Measurements from ENCODE around the gene CAV1.

The CAV1 gene

DNA sequence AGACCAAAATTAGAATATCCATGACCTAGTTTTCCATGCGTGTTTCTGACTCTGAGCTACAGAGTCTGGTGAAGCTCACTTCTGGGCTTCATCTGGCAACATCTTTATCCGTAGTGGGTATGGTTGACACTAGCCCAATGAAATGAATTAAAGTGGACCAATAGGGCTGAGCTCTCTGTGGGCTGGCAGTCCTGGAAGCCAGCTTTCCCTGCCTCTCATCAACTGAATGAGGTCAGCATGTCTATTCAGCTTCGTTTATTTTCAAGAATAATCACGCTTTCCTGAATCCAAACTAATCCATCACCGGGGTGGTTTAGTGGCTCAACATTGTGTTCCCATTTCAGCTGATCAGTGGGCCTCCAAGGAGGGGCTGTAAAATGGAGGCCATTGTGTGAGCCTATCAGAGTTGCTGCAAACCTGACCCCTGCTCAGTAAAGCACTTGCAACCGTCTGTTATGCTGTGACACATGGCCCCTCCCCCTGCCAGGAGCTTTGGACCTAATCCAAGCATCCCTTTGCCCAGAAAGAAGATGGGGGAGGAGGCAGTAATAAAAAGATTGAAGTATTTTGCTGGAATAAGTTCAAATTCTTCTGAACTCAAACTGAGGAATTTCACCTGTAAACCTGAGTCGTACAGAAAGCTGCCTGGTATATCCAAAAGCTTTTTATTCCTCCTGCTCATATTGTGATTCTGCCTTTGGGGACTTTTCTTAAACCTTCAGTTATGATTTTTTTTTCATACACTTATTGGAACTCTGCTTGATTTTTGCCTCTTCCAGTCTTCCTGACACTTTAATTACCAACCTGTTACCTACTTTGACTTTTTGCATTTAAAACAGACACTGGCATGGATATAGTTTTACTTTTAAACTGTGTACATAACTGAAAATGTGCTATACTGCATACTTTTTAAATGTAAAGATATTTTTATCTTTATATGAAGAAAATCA is 35.5 kb downstream of the CAV1 start:
- DNase-seq, result no peak

DNA sequence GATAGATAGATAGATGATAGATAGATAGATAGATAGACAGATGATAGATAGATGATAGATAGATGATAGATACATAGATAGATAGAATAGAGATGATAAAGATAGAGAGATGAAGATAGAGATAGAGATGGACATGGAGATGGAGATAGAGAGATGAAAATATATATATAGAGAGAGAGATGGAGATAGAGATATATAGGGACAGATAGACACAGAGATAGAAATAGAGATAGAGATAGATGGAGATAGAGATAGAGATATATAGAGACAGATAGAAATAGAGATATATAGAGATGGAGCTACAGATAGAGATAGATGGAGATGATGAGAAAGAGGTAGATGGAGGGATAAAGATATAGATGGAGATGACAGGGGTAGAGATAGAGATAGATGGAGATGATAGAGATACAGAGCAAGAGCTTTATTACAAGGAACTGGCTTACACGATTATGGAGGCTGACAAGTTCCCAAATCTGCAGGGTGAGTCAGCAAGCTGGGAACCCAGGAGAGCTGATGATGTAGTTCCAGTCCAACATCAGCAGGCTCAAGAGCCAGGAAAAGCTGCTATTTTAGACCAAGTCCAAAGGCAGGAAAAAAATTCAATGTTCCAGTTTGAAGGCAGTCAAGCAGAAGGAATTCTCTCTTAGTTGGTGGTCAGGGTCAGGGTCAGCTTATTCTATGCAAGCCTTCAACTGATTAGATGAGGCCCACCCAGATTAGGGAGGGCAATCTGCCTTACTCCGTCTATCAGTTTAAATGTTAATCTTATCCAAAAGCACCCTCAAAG is 37.1 kb downstream of the CAV1 start:
- no peak for DNase-seq

DNA sequence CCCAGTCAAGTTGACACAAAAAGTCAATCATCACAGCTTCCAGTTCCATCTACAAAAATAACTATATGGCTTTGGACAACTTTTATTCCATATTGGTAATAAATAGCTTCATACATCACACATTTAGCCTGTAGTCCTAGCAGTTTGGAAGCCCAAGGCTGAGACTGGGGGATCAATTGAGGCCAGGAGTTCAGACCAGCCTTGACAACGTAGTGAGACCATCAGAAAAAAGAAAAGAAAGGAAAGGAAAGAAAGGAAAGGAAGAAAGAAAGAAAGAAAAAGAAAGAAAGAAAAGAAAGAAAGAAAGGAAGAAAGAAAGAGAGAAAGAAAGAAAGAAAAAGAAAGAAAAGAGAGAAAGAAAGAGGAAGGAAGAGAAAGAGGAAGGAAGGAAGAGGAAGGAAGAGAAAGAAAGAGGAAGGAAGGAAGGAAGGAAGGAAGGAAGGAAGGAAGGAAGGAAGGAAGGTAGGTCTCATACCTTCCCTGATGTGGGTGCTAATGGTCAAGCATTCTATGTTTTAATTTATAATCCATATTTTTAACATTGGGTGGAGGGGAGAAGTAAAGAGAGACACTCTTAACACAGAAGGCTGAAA is 37.8 kb downstream of the CAV1 start:
- DNase-seq, result no peak

DNA sequence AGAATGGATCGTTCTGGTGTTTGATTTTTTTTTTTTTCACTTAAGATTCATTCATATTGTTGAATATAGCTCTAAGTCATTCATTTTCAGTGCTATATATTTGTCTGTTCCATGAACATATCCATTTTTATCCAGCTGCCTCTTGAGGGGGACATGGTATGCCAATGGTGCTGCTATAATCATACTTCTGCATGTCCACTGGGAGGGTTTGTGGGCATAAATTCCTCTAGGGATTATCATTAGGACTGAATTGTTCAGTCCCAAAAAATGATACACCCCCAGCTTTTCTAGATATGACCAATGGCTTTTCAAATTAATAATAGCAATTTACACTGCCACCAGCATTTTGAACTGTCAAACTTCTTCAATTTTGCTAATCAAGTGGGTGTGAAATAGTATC is 41.1 kb downstream of the CAV1 start:
- no peak for DNase-seq

DNA sequence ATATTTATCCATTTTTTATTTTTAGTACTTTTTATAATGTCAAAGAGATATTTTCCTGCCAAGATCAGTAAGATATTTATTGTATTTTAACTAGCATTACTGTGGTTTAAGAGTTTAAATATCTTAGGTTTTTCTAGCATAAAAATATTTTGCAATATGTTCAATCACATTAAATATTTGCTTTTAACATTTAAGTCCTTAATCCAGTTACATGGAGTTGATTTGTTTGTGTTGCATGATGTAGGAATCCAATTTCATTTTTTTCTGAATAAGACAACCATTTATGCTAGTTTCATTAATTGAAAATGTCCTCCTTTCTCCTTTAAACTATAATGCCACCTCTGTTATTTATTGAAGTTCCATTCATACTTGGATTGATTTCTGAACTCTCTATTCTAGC is 41.8 kb downstream of the CAV1 start:
- DNase-seq, result no peak

DNA sequence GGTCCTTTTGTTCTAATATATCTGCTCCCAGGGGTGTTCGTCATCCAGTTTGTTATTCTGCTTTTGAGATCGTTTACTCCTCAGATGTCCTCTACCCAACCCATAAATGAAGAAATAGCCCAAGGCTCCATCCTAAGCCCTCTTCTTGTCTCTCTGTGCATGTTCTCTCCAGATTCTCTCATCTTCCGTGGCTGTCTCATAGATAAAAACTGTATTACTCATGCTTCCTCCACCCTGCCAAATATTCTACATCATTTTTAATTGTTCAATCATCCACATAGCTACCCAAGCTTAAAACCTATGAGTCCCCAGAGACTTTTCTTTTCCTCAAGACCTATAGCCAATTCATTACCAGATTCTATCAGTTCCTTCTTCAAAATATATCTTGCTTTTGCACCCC is 44.9 kb downstream of the CAV1 start:
- DNase-seq, result no peak

DNA sequence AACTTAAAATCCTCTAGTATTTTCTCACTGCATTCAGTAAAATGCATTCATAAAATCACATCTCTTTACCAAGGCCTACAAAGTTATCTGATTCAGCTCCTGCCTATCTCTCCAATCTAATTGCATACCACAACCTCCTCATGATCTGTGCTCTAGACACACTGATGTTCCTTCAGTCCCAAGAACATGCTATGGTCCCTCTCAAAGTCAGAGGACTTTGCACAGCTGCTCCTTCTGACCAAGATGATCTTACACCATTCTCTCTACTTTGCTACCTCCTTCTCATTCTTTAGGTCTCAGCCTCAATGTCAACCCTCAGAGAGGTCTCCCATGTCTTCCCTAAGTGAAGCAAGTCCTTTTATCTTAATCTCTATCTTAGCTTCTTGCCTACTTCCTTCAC is 45.5 kb downstream of the CAV1 start:
- DNase-seq, result no peak

DNA sequence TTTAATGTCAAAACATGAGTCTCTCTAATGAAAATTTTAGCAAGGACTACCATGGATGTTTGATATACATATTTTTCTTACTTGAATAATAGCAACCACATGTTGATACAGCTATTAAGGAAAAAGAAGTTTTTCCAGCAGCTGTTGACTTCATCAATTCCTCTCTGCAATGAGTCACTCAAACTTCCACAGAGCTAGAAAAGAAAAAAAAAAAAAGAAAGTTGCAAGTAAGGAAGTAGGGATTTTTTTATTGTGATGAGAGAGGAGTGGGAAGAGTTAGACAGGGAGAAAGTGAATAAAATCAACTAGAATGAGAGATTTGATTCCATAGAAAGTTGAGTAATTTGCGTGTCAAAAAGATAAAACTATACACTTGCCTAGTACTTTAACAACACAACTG is 46.2 kb downstream of the CAV1 start:
- no peak for DNase-seq

DNA sequence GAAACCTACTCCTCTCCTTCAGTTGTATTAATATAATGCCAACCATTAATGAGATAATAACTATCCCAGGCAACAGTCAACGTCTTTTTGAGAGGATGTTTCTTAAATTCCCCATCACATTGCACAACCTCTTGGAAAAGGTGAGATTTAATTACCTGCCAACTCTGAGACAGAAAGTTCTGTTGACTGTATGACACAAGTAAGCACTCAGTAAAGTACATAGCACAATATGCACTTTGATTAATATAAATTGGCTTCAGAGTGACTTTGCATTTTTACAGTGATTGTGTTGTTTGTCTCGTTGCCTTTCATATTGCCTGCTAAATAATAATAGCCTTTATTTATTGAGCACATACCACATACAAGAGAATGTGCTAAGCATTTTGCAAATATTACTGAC is 46.7 kb downstream of the CAV1 start:
- DNase-seq, result no peak

DNA sequence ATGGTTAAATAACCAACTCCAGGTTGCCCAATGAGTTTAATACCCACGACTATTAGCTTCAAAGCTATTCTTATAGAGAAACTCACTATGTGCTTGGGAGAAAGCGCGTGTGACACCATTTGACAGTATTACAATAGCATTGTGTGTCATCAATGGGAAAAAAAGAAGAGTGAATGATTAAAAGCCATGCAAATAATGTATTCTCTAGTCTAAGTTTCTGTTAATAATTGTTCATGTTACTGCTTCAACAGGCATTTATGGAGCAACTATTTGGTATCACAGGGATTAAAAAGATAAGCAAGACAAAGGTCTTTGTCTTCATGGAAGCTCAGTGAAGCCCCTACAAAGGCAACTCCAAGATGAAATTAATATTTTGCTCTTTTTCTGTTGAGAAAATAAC is 47.2 kb downstream of the CAV1 start:
- DNase-seq, result no peak

DNA sequence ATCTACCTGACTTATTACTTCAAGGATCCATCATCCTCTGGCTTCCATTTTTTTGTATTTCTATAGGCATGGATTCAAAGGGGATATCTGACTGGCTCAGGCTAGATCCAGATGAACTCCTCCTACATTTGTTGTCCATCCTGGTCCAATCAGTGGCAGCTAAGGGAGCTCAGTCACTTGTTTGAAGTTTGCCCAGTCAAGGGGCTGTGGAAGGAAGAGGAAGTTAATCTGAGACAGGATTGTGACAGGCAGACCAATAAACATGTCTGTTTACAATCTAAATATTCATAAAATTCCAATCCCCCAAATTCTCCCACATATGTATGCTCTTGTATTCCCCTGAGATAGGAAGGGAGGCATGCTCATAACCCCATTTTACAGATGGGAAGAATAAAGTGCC is 48.7 kb downstream of the CAV1 start:
- no peak for DNase-seq

DNA sequence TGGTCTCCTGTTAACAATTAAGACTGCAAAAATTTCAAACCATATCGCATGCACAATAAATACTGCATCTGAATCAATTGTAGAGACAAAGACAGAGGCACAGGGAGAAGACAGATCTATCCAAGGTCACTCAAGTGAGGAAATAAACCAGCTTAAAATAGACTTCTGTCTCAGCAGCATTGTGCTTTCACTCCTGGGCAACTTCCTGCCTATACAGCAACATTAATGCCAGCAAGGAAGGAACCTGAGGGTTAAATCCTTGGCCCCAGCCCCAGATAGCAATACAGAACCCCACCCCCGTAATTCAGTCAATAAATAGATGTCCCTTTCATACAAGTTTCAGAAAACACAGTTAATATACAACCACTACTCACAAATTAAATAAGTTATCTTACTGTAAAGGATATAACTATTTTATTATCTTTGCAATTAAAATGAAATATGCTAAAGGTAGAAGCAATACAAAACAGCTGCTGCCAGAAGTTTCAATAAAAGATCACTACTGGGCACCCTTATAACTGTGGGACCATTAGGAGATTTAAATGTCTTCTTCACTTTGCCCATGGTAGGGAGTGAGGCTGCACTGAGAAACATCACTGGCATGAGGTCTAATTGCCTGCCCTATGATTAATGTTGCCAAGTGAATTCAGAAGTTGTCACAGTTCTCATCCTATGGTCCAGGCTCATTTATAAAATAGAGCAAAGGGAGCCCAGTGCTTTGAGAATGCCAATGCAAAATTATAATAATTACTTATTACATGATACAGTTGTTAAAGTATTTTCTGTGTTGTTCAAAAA is 49.4 kb downstream of the CAV1 start:
- no peak for DNase-seq

DNA sequence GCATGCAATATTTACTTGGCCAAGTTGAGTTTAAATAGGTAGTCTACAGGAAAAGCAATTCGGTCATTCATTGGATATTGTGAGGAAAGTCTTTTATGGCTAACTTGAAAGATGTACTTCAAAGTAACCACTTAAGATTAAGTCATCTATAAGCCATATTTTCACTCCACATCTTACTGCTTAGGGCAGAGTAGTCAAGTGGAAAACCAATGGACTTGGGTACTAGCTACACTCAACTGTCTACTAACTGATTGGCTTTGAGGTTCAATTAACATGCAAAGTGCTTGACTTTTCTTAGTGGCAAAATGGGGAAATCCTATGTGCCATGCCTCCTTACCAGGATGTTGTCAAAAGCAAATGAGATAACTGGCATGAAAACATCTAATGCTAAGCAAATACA is 51.0 kb downstream of the CAV1 start:
- no peak for DNase-seq

DNA sequence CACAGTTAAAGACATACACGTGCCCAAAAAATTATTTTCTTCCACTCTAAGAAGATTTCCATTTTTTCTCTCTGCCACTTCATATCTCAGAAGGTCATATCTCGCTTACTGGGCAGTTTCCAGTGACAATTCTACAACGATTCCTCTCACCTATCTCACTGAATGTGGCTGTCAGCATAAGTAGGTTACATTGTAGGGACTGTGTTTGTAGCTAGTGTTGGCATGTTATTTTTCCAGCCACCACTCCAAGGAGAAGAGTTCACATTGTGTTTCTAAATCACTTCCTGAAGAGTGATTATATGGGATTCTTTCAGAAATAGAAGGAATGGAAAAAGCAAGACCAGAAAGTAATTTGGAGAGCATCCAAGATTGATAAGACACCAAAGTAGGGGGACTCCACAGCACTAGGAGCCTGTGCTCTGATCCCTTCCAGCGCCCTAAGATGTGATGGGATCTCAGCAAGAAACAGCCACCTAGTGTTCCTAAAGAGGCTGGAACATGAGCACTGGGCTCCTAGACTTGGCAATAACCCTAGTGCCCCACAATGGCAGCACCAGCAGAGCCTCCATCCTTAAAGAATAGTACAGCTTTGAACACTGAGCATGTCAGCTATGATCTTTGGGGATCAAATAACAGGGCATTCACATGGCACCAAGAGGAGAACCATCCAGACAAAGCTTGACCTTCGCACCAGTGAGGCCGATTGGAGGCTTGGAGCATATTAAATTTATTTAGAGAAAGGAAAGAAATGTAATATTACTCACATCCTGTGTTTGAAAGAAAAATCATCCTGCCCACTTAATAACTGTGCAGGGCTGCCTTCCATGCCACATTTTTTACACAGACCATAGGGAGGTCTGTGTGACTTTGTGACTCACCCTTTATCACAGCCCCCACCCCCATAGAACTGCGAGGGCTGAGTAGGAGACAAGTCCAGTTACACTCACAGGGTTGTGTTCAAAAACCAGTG is 51.8 kb downstream of the CAV1 start:
- DNase-seq, result no peak

DNA sequence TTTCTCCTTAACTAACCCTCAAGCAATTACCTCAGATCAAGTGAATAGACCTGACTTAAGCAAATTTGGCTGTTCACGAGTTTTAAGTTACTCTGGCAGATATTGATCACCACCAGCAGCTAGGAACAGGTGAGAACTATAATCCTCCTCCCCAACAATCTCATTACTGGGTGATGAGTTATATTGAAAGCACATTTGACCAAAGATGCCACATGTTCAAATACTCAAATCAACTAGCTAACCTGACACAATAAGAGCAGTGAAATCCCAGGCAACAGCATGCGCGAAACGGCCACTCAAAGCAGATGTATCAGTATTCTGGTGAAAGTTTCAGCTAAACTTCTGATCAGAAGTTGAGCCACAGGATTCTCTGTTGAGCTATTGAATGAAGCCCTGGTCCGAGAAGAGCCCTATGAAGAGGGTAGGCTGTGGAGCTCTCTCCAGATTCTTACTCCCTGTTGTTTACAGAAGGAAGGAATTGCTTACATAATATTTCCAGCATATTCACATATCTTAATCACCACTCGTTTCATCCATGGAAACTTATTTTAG is 52.6 kb downstream of the CAV1 start:
- no peak for DNase-seq

DNA sequence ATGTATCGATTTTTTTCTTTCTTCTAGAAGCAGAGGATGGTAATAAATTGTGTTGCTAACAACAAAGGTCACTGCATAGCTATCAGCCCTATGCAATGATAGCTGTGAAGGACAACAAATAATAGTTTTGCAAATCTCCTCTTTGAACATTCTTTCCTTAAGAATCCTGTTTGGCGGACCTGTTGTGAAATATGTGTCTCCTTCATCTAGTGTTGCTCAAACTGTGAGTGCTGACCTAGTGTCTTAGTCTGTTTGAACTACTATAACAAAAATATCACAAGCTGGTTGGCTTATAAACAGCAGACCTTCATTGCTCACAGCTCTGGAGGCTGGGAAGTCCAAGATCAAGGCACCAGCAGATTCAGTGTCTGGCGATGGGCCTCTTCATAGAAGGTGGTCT is 53.7 kb downstream of the CAV1 start:
- DNase-seq, result no peak

DNA sequence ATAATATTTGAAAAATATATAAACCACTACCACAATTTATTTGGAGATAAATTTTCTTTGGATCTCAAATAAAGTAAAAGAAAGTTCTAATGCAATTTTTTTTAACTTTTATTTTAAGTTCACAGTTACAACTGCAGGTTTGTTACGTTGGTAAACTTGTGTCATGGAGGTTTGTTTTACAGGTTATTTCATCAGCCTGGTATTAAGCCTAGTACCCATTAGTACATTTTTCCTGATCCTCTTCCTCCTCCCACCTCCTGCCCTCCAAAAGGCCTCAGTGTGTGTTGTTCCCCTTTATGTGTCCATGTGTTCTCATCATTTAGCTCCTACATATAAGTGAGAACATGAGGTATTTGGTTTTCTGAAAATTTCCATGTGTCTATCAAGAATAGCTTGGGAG is 54.5 kb downstream of the CAV1 start:
- DNase-seq, result no peak

DNA sequence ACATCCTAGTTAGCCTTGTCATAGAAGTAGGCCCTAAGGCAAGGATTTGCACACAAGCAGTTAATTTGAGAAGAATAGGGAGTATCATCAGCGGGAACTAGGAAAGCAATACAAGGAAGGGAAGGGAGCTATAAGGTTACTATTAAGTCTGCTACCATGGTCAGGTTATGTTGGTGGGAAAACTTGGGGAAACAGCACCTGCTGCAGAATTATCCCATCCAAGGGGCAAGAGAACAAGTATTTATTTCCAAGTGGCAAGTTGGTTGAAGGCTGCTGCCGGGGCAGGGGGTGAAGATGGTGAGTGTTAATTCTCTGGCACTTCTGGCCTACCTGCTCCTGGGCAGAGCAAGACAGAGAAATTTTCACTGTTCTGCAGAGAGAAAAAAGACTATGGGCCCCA is 55.0 kb downstream of the CAV1 start:
- no peak for DNase-seq

DNA sequence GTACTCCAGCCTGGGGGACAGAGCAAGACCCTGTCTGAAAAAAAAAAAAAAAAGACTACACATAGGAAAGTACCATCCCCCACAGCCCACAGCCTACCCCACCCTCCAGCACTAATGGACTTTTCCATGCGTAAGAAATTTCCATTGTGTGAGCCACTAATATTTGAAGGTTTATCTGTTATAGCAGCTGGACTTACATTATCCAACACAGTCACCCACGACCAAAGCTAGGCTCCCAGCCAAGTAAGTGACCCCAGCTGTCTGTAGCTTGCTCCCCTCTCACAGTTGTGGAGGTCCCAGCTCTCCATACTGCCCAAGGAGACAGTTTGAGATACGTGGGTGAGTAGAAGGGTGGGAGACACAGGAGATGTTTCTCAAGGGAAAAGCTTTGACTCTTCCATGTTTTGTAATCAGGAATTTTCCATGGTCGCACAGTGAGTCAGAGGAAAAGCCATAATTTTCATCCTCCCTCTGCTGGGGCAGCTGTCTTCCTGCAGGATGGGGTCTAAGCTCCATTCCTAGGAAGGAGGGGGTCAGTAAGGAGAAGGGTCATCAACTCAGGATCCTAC is 57.4 kb downstream of the CAV1 start:
- no peak for DNase-seq

DNA sequence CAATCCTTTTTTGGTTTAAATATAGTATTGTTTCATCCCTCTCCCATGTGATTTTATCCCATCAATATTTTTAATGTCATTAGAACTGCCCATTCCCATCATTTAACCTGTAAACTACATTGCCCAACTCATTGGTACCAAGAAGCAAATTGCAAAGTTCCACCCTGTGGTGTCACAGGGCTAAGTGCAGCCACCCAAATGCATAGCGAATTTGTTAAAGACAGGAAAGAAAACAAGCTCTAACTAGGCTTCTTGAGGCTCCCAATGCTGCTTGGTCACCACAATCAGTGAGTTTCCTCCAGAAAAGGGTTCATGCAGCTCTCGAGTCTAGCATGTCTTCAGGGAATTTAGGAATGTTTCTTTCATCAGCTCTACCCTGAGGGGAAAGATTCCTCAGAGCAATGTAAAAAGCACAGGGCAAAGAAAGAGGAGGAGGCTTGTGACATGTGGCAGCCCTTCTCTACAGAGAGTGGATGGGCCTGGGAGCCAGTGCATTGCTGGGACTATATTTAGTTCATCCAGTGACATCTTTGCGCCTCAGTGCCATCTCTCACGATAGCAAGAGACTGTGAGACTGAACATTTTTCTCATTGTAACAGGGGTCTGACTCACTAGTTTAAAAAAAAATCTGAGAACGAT is 58.1 kb downstream of the CAV1 start:
- no peak for DNase-seq

DNA sequence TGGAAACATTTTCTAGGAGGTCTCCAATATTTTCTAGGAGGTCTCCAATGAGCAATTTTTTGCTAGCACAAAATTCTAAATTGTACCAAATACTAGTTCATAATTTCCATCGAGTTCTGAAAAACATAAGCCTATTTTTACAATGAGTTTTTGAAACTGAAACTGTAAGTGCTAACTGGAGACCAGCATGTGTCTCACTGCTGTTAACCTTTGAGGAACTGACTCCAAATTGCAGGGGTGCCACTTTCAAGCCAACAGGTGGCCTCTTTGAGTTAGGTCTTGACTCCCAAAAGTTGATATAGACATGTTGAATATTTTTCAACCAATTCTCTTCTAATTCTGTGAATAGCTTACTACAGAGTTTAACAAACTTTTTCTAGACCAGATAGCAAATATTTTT is 58.8 kb downstream of the CAV1 start:
- no peak for DNase-seq

Measured in activated effector memory CD4-positive, alpha-beta T cell treated with Interleukin-2 at 50 U/mL for 16 hours (primary cell).